HepG2 (cell line): ENCODE data around the gene ANKRD13D. TPM values are rescaled to one million over a fixed set of nuclear protein-coding genes. Genes with fewer than 3 reads are reported as not detected.

Source experiments
- ATAC-seq: fragments of 200-7000 bp; cut with Tn5 transposase; 3 replicates; pipeline ENCODE4 v1.9.1; 2020; ENCODE audit warnings: mild to moderate bottlenecking, moderate library complexity
- BruUV-seq: library from RNA; stranded (reverse); fragments of 400-500 nt; replicated peaks from 2 replicates; lab custom pipeline; 2021; lab: Mats Ljungman, UMichigan
- CTCF ChIA-PET: fragments of 300-600 bp; formaldehyde crosslinking; extraction: SDS; loops from one replicate; lab custom pipeline; 2021; ENCODE audit warnings: low total read pairs, inconsistent platforms, low intra/inter-chr PET ratio; lab: Yijun Ruan, JAX
- POLR2A ChIA-PET: fragments of 350-600 bp; sonication (Branson Sonifier 250); formaldehyde crosslinking; loops from one replicate; lab custom pipeline; 2020; ENCODE audit warnings: antibody characterized with exemption, inconsistent platforms; lab: Yijun Ruan, JAX
- DNase-seq: peaks from one replicate; pipeline ENCODE4 v3.0.0-alpha.2; 2015; ENCODE audit warnings: low spot score
- FAIRE-seq: peaks from 3 replicates; lab custom pipeline; 2011; peaks lifted over from hg19 to GRCh38; lab: Jason Lieb, UNC
- H2AFZ ChIP-seq: one replicate; pipeline ENCODE4 v1.6.1; 2011; ENCODE audit warnings: low read length, inconsistent platforms
- H3K27ac ChIP-seq: fragments of 300-600 bp; 3 replicates; pipeline ENCODE4 v1.8.0; 2011; ENCODE audit warnings: mixed run types, mild to moderate bottlenecking, mixed read lengths, low read length, inconsistent platforms; ENCODE audit not compliant: insufficient read depth; ENCODE audit errors: extremely low read length
- H3K27me3 ChIP-seq, 2 experiments: fragments of 200-600 bp in 1 of 2; 2 replicates in 1 of 2; 3 replicates in 1 of 2; pipeline versions ENCODE4 v1.6.0 to v1.8.0; 2011; ENCODE audit warnings: low read length in 2 of 2, mild to moderate bottlenecking in 2 of 2, moderate library complexity in 2 of 2, inconsistent platforms in 1 of 2; ENCODE audit not compliant: insufficient read depth in 2 of 2, control insufficient read depth in 1 of 2
- H3K36me3 ChIP-seq, 2 experiments: fragments of 200-600 bp in 1 of 2; replicated peaks in 1 of 2; 2 replicates in 1 of 2; 3 replicates in 1 of 2; pipeline versions ENCODE4 v1.5.1 to v1.8.0; 2011; ENCODE audit warnings: low read length in 2 of 2, inconsistent platforms in 1 of 2; ENCODE audit not compliant: insufficient read depth in 2 of 2, control insufficient read depth in 1 of 2
- H3K4me1 ChIP-seq: 2 replicates; pipeline ENCODE4 v1.5.1; 2012; ENCODE audit warnings: low read length, inconsistent platforms; ENCODE audit not compliant: insufficient read depth
- H3K4me2 ChIP-seq: 2 replicates; pipeline ENCODE4 v1.6.0; 2011; ENCODE audit warnings: low read depth, low read length, inconsistent platforms
- H3K4me3 ChIP-seq, 3 experiments: fragments of 200-600 bp in 1 of 3; sonication (generic), shearing (Covaris generic) in 1 of 3; replicated peaks in 1 of 3; 2 replicates each; pipeline ENCODE4 v1.5.1; 2011 to 2016; ENCODE audit warnings: low read length in 3 of 3, inconsistent platforms in 2 of 3, low read depth in 2 of 3, mild to moderate bottlenecking in 2 of 3, control low read depth in 1 of 3, mixed read lengths in 1 of 3; ENCODE audit not compliant: insufficient read depth in 1 of 3
- H3K79me2 ChIP-seq: one replicate; pipeline ENCODE4 v1.6.1; 2011; ENCODE audit warnings: low read length, inconsistent platforms; ENCODE audit not compliant: insufficient read depth
- H3K9ac ChIP-seq: 2 replicates; pipeline ENCODE4 v1.6.0; 2011; ENCODE audit warnings: mild to moderate bottlenecking, low read depth, low read length, inconsistent platforms; ENCODE audit not compliant: insufficient read depth
- H3K9me3 ChIP-seq: 2 replicates; pipeline ENCODE4 v1.5.1; 2012; ENCODE audit warnings: mild to moderate bottlenecking, low read length
- H4K20me1 ChIP-seq: 2 replicates; pipeline ENCODE4 v1.6.0; 2011; ENCODE audit warnings: inconsistent platforms, mild to moderate bottlenecking, low read length, moderate library complexity; ENCODE audit not compliant: insufficient read depth
- EEA1 ChIP-seq: sonication (generic); formaldehyde crosslinking; IDR thresholded peaks from 2 replicates; pipeline ENCODE4 v1.5.1; 2020; ENCODE audit warnings: mild to moderate bottlenecking, missing genetic modification reagents, borderline replicate concordance
- FOSL1 ChIP-seq: sonication (generic); formaldehyde crosslinking; IDR thresholded peaks from 2 replicates; pipeline ENCODE4 v1.9.0; 2021; ENCODE audit warnings: missing genetic modification reagents, borderline replicate concordance
- HNF4A ChIP-seq: sonication (generic); formaldehyde crosslinking; IDR thresholded peaks from 2 replicates; pipeline ENCODE4 v1.4.0; 2020; ENCODE audit warnings: missing genetic modification reagents
- HOXD1 ChIP-seq: sonication (generic); formaldehyde crosslinking; IDR thresholded peaks from 2 replicates; pipeline ENCODE4 v1.5.0; 2020; ENCODE audit warnings: missing genetic modification reagents
- SNAI1 ChIP-seq: sonication (generic); formaldehyde crosslinking; IDR thresholded peaks from 2 replicates; pipeline ENCODE4 v1.5.0; 2020; ENCODE audit warnings: mild to moderate bottlenecking, missing genetic modification reagents, borderline replicate concordance
- SRF ChIP-seq: IDR thresholded peaks from 2 replicates; pipeline ENCODE4 v1.6.1; 2011; ENCODE audit warnings: mild to moderate bottlenecking, low read depth, low read length, moderate library complexity
- ZNF230 ChIP-seq: sonication (generic); formaldehyde crosslinking; IDR thresholded peaks from 2 replicates; pipeline ENCODE4 v1.4.0; 2020; ENCODE audit warnings: mild to moderate bottlenecking, missing genetic modification reagents
- ZNF567 ChIP-seq: sonication (generic); formaldehyde crosslinking; IDR thresholded peaks from 2 replicates; pipeline ENCODE4 v1.8.1; 2023; ENCODE audit warnings: mild to moderate bottlenecking, missing genetic modification reagents, borderline replicate concordance
- ZNF619 ChIP-seq: sonication (generic); formaldehyde crosslinking; IDR thresholded peaks from 2 replicates; pipeline ENCODE4 v1.4.0; 2020; ENCODE audit warnings: mild to moderate bottlenecking, missing genetic modification reagents
- ZNF883 ChIP-seq: sonication (generic); formaldehyde crosslinking; IDR thresholded peaks from 2 replicates; pipeline ENCODE4 v1.5.1; 2020; ENCODE audit warnings: mild to moderate bottlenecking, missing genetic modification reagents; ENCODE audit errors: not compliant biosample characterization
- WGBS: methylation state at CpG from one replicate; pipeline ENCODE4 v1.1.6; 2017; ENCODE audit warnings: low lambda C conversion rate; 5-methylcytosine and 5-hydroxymethylcytosine counted together
- in situ Hi-C: cut with HindIII; loops from 2 replicates; pipeline ENCODE4 v1.10.0; 2017; ENCODE audit warnings: low pct_unique_long_range_greater_than_20kb; ENCODE audit not compliant: extremely low pct_ligation_motif_present
- intact Hi-C: fragments of 100-400 bp; cut with micrococcal nuclease; formaldehyde crosslinking; loops from one replicate; pipeline ENCODE4 v1.10.0; 2022; ENCODE audit not compliant: unreplicated experiment
- polyA plus RNA-seq, 8 experiments: library from polyadenylated mRNA; depleted of rRNA in 3 of 8; stranded (reverse) in 7 of 8; unstranded in 1 of 8; fragments of >200 nt; fragmentation: Illumina TruSeq in 4 of 8; extraction: Trizol in 4 of 8; gene quantifications; 2 replicates each; pipeline versions ENCODE4 v1.2.1 to v1.2.3, GENCODE V29; 2011 to 2016; ENCODE audit warnings: low read depth in 4 of 8, missing spikeins in 1 of 8, mixed read lengths in 1 of 8; ENCODE audit not compliant: insufficient read depth in 1 of 8
- total RNA-seq, 5 experiments: library from RNA; depleted of rRNA; stranded (reverse); fragments of >200 nt; fragmentation: Illumina TruSeq; extraction: Trizol; gene quantifications; 2 replicates each; pipeline ENCODE4 v1.2.3, GENCODE V29; 2016; ENCODE audit warnings: low read depth in 1 of 5
- TF ChIP-seq, protein P1 (sequence below): sonication (generic); formaldehyde crosslinking; IDR thresholded peaks from 2 replicates; pipeline ENCODE4 v1.4.0; 2020; ENCODE audit warnings: mild to moderate bottlenecking, low read depth, missing genetic modification reagents
- TF ChIP-seq, protein P2 (sequence below): sonication (generic); formaldehyde crosslinking; IDR thresholded peaks from 2 replicates; pipeline ENCODE4 v1.9.0; 2021; ENCODE audit warnings: missing genetic modification reagents, borderline replicate concordance
- TF ChIP-seq, protein P3 (sequence below): sonication (generic); formaldehyde crosslinking; IDR thresholded peaks from 2 replicates; pipeline ENCODE4 v1.5.0; 2020; ENCODE audit warnings: mild to moderate bottlenecking, missing genetic modification reagents
- TF ChIP-seq, protein P4 (sequence below): sonication (generic); formaldehyde crosslinking; conservative IDR thresholded peaks from 2 replicates; pipeline ENCODE4 v1.8.0; 2022; ENCODE audit warnings: mild to moderate bottlenecking, moderate library complexity, missing genetic modification reagents

The ANKRD13D gene
- total and polyA plus RNA-seq, 2 of the 13 experiments (the other 11 are each of a cell fraction or from before 2014, with no cell fraction given), result 18.6 to 27.3 TPM

DNA sequence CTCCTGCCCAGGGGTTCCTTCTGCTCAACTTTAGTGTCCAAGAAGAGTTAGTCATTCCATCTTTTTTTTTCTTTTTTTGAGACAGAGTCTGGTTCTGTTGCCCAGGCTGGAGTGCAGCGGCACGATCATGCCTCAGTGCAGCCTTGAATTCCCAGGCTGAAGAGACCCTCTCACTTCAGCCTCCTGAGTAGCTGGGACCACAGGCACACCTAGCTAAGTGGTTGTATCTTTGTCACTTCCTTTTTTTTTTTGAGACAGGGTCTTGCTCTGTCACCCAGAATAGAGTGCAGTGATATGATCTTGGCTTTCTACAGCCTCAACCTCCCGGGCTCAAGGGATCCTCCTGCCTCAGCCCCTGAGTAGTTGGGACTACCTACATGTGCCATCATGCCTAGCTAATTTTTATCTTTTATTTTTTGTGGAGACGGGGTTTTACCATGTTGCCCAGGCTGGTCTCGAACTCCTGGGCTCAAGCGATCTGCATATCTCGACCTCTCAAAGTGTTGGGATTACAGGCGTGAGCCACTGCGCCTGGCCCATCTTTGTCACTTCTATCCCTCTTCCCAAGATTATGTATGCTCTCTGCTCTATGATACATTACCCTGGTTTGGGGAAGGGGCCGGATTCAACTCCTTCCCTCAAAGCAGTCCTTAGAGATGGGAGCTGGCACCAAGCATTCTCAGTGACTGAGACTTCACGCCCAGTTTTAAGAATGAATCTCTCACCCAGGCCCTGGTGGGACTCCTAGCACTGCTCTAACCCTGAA, 24.2 kb downstream of the ANKRD13D start (continued):
- no peak for TF ChIP-seq HOXD1 (CRISPR knock-in tag)
- no peak for TF ChIP-seq ZNF883 (CRISPR knock-in tag)
- TF ChIP-seq, protein P1, sequence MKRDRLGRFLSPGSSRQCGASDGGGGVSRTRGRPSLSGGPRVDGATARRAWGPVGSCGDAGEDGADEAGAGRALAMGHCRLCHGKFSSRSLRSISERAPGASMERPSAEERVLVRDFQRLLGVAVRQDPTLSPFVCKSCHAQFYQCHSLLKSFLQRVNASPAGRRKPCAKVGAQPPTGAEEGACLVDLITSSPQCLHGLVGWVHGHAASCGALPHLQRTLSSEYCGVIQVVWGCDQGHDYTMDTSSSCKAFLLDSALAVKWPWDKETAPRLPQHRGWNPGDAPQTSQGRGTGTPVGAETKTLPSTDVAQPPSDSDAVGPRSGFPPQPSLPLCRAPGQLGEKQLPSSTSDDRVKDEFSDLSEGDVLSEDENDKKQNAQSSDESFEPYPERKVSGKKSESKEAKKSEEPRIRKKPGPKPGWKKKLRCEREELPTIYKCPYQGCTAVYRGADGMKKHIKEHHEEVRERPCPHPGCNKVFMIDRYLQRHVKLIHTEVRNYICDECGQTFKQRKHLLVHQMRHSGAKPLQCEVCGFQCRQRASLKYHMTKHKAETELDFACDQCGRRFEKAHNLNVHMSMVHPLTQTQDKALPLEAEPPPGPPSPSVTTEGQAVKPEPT, result no peak
- TF ChIP-seq, protein P2, sequence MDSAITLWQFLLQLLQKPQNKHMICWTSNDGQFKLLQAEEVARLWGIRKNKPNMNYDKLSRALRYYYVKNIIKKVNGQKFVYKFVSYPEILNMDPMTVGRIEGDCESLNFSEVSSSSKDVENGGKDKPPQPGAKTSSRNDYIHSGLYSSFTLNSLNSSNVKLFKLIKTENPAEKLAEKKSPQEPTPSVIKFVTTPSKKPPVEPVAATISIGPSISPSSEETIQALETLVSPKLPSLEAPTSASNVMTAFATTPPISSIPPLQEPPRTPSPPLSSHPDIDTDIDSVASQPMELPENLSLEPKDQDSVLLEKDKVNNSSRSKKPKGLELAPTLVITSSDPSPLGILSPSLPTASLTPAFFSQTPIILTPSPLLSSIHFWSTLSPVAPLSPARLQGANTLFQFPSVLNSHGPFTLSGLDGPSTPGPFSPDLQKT (CRISPR knock-in tag), result no peak
- TF ChIP-seq, all 625 proteins: peak for 0

DNA sequence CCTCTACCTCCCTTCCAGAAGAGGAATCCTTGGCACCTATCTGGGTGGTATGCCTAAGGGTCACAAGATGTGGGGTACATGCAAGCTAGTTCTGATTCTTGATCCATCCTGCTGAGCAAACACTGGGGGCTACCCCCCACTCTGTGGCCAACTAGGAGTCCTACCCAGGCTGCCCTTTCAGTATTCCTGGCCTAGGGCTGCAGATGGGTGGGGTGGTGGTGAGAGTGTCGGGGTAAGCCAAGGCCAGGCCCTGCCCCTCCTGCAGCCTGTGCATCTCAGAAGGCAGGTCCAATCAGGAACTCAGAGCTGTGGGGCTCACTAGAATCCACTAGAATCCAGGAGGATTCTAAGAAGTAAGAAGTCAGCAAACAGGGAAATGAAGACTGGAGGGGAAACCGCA, 25.1 kb downstream of the ANKRD13D start:
- H3K4me1 ChIP-seq, result peaks cover 15% of the 10 kb centered on the region
- no TSS peak for BruUV-seq
- ChIA-PET POLR2A (interaction anchor here (0.6 to 1.0 kb wide), 2 partner anchors 53 to 87 kb away, joined by 3 read pairs; partner anchors contain the start of gene PPP1CA), CTCF (no interaction called here)
- WGBS, result 100% methylated on average over 2 of the region's 2 CpGs
- H3K27ac ChIP-seq, result no peak overlapping the region
- no peak overlapping the region for H2AFZ ChIP-seq
- no peaks in the 10 kb centered on the region for H4K20me1 ChIP-seq
- no peak for DNase-seq
- H3K4me2 ChIP-seq, result no peak overlapping the region
- no peaks in the 10 kb centered on the region for H3K27me3 ChIP-seq
- intact Hi-C loops (loop anchor here (10.0 kb wide), 1 partner anchor 199 kb away; the partner anchor contains the start of gene KDM2A), in situ Hi-C loops (no loop called here)
- FAIRE-seq, result no peak
- no peaks in the 10 kb centered on the region for H3K36me3 ChIP-seq
- no peaks in the 10 kb centered on the region for H3K79me2 ChIP-seq
- ATAC-seq, result no peak
- H3K9ac ChIP-seq, result no peak overlapping the region
- H3K9me3 ChIP-seq, result no peaks in the 10 kb centered on the region
- no peak overlapping the region for H3K4me3 ChIP-seq
- TF ChIP-seq ZNF619 (CRISPR knock-in tag) (no peak), ZNF567 (CRISPR knock-in tag) (no peak), ZNF230 (CRISPR knock-in tag) (no peak), SRF (no peak), HNF4A (no peak), SNAI1 (no peak), EEA1 (CRISPR knock-in tag) (no peak), FOSL1 (no peak)
- TF ChIP-seq, protein P3, sequence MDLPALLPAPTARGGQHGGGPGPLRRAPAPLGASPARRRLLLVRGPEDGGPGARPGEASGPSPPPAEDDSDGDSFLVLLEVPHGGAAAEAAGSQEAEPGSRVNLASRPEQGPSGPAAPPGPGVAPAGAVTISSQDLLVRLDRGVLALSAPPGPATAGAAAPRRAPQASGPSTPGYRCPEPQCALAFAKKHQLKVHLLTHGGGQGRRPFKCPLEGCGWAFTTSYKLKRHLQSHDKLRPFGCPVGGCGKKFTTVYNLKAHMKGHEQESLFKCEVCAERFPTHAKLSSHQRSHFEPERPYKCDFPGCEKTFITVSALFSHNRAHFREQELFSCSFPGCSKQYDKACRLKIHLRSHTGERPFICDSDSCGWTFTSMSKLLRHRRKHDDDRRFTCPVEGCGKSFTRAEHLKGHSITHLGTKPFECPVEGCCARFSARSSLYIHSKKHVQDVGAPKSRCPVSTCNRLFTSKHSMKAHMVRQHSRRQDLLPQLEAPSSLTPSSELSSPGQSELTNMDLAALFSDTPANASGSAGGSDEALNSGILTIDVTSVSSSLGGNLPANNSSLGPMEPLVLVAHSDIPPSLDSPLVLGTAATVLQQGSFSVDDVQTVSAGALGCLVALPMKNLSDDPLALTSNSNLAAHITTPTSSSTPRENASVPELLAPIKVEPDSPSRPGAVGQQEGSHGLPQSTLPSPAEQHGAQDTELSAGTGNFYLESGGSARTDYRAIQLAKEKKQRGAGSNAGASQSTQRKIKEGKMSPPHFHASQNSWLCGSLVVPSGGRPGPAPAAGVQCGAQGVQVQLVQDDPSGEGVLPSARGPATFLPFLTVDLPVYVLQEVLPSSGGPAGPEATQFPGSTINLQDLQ (CRISPR knock-in tag), result no peak
- TF ChIP-seq, protein P4, sequence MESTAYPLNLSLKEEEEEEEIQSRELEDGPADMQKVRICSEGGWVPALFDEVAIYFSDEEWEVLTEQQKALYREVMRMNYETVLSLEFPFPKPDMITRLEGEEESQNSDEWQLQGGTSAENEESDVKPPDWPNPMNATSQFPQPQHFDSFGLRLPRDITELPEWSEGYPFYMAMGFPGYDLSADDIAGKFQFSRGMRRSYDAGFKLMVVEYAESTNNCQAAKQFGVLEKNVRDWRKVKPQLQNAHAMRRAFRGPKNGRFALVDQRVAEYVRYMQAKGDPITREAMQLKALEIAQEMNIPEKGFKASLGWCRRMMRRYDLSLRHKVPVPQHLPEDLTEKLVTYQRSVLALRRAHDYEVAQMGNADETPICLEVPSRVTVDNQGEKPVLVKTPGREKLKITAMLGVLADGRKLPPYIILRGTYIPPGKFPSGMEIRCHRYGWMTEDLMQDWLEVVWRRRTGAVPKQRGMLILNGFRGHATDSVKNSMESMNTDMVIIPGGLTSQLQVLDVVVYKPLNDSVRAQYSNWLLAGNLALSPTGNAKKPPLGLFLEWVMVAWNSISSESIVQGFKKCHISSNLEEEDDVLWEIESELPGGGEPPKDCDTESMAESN (CRISPR knock-in tag), result no peak
